Breast epithelium (tissue), 3 donors: ENCODE measurements around the gene HIGD2A.

Experiments
- CTCF ChIP-seq, 3 donors: fragments of 450-650 bp; IDR thresholded peaks; one replicate each; pipeline ENCODE4 v1.5.1; 2016 to 2017; ENCODE audit warnings: antibody characterized with exemption in 3 of 3, mild to moderate bottlenecking in 3 of 3, moderate library complexity in 3 of 3
- POLR2A ChIP-seq: fragments of 450-650 bp; IDR thresholded peaks from one replicate; pipeline ENCODE4 v1.6.1; 2016; ENCODE audit warnings: antibody characterized with exemption, mild to moderate bottlenecking, moderate library complexity
- POLR2AphosphoS5 ChIP-seq, 3 donors: sonication (generic); formaldehyde crosslinking; IDR thresholded peaks; one replicate each; pipeline ENCODE4 v1.6.1; 2017; ENCODE audit warnings: antibody characterized with exemption in 3 of 3

GRCh38 chr5:176436656-176437055 lies 48.1 kb downstream of the HIGD2A start:
- TF ChIP-seq CTCF (IDR thresholded peaks at IDR 0.05) (no peak), POLR2AphosphoS5 (IDR thresholded peaks at IDR 0.05) (no peak), POLR2A (no peak)
